Memory B cell (primary cell): Measurements from ENCODE around the gene DAG1.

Experiments
- ATAC-seq: fragments of 150-1000 bp; cut with Tn5 transposase; 2 replicates; pipeline ENCODE4 v1.10.0; 2021; ENCODE audit warnings: low read depth, mild to moderate bottlenecking, moderate library complexity
- DNase-seq, 2 donors: peaks; one replicate each; pipeline ENCODE4 v3.0.0; 2022; ENCODE audit warnings: low spot score in 2 of 2
- H3K27ac Mint-ChIP-seq: one replicate; pipeline ENCODE4 v1.8.0; 2022; ENCODE audit warnings: mild to moderate bottlenecking, moderate library complexity, mixed read lengths
- H3K27me3 Mint-ChIP-seq: one replicate; pipeline ENCODE4 v1.8.0; 2022; ENCODE audit warnings: mixed read lengths
- H3K36me3 Mint-ChIP-seq: one replicate; pipeline ENCODE4 v1.8.0; 2022; ENCODE audit warnings: mild to moderate bottlenecking, mixed read lengths
- H3K4me1 Mint-ChIP-seq: one replicate; pipeline ENCODE4 v1.8.0; 2022; ENCODE audit warnings: mixed read lengths
- H3K4me3 Mint-ChIP-seq: one replicate; pipeline ENCODE4 v1.8.0; 2022; ENCODE audit warnings: mild to moderate bottlenecking, moderate library complexity, mixed read lengths
- H3K9me3 Mint-ChIP-seq: one replicate; pipeline ENCODE4 v1.8.0; 2022; ENCODE audit warnings: mixed read lengths

DAG1 gene

DNA sequence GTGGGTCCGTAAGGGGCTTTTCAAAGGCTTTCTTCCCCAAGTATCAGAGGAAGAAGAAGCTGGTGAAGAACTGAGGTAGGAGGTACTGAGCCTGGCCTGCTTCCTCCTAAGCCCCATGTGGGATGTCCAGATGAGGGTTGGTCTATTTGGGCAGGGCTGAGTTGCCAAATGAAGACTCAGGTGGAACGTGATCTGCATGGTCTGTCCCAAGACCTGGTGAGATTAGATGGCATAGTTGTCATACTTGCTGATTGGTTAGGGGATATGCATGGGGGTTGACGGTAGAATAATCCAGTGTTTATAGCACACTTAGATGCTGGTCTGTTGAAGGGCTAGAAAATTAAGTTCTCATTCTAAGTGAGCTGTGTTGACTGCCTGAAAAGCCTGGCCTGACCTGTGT lies 47.9 kb downstream of the DAG1 start:
- DNase-seq (no peak), ATAC-seq (no peak)
- peaks cover 30% of the 10 kb centered on the region for H3K4me1 Mint-ChIP-seq

DNA sequence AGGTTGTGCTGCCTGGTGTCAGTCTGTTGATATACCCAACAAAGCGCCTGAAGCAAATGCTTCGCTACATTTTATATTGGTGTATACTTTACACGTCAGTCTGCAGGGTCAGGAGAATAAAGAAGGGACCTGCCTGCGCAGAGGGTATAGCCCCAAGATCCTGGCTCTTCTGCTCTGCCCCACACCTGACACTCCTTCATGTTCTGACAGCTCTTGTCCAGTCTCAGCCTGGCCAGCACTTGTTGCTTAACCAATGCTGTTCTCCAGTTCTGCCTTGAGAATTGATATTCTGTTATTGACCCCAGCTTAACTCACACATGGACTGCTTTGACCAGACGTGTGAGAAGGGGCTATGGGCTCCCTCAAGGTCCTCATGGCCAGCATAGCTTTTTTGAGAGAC lies 48.4 kb downstream of the DAG1 start:
- no peak for DNase-seq
- Mint-ChIP-seq H3K27me3 (no peaks in the 10 kb centered on the region), H3K36me3 (peaks cover 21% of the 10 kb centered on the region), H3K27ac (no peak overlapping the region), H3K4me1 (peaks cover 33% of the 10 kb centered on the region), H3K4me3 (no peak overlapping the region), H3K9me3 (no peaks in the 10 kb centered on the region)
- no peak for ATAC-seq

More for the DNA sequence above, 47.9 kb downstream of the DAG1 start:
- Mint-ChIP-seq H3K36me3 (peaks cover 25% of the 10 kb centered on the region), H3K9me3 (no peaks in the 10 kb centered on the region), H3K27ac (peak overlapping the region; percentile 51), H3K4me3 (no peak overlapping the region), H3K27me3 (no peaks in the 10 kb centered on the region)

DNA sequence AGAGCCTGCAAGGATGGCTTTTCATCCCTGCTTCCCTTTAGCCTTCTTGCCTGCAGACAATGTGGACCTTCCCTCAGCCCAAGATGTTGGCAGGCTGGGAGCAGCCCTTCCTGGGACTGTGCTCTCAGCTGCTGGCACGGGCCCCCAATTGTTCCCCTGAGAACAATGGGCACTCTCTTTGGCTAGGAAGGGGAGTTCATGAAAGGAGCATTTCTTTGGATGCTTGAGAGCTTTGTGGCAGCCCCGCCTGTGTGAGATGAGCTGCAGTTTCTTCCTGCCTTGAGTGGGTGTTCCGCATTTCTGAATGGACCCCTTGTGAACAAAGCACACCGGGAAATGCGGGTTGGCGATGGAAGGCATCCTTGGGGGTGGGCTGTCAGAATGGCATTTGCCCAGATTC lies 49.2 kb downstream of the DAG1 start:
- Mint-ChIP-seq H3K27me3 (no peaks in the 10 kb centered on the region), H3K9me3 (no peaks in the 10 kb centered on the region), H3K4me1 (peaks cover 34% of the 10 kb centered on the region), H3K27ac (peak overlapping the region; percentile 32), H3K4me3 (no peak overlapping the region), H3K36me3 (peaks cover 13% of the 10 kb centered on the region)
- ATAC-seq = no peak
- DNase-seq = no peak

DNA sequence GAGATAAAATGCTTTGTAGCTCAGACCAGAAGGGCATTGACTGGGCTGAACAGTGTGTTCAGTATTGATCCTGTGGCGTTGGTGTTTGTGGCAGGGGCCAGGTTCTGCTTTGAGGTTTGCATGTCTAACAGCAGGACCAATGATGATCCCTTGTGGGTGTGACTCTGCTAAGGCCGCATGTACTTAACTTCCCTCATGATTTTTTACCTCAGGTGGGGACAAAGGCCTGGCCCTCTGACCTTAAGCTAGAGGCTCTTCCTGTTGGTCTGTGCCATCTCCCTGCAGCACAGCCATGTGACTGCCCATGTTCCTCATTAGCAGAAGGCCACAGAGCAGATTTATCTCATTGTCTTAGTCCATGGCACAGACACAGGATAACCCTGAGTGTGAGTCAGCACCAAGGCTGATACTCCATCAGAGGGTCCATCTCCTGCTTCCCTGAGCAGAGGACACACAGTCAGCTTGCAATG lies 49.9 kb downstream of the DAG1 start:
- Mint-ChIP-seq H3K36me3 (peaks cover 13% of the 10 kb centered on the region), H3K9me3 (no peaks in the 10 kb centered on the region), H3K4me1 (peaks cover 34% of the 10 kb centered on the region), H3K4me3 (no peak overlapping the region), H3K27me3 (no peaks in the 10 kb centered on the region), H3K27ac (no peak overlapping the region)
- DNase-seq (no peak), ATAC-seq (no peak)

DNA sequence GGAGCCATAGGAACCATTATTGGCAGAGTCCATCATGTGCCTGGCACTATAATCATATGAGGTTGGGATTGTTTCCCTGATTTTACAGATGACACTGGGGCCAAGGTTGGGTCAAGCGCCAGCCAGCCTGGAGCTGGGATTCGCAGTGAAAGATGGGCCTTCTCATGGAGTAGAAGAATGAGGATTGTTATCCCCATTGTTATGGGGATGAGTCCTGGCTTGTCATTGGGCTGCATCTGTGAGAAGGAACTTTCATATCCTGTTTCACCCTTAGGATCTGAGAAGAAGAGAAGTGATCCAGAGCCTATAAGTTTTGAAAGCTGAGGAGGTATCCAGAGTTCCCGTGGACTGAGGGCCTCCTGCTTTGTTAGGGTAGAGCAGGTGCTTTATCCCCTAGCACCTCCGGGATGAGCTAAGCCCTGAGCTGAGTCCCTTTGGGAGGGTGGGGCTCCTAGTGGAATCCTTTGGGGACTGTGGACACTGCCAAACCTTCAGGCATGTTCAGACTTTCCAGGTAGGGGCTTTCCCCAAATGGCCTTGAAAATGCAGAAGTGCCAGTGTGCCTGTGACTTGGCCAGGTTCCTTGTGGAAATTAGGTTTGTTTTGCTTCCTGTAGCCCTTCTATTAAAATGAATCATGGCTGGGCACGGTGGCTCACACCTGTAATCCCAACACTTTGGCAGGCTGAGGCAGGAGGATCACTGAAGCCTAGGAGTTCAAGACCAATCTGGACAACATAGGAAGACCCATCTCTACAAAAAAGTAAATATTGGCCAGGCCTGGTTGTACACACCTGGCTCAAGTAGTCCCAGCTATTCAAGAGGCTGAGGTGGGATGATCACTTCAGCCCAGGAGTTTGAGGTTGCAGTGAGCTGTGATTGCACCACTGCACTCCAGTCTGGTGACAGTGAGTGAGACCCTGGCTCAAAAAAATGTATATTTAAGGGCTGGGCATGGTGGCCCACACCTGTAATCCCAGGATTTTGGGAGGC lies 54.0 kb downstream of the DAG1 start:
- H3K27ac Mint-ChIP-seq = no peak overlapping the region
- no peaks in the 10 kb centered on the region for H3K27me3 Mint-ChIP-seq
- H3K36me3 Mint-ChIP-seq = peaks cover 2% of the 10 kb centered on the region
- ATAC-seq (peak; percentile 17), DNase-seq (no peak)
- no peak overlapping the region for H3K4me3 Mint-ChIP-seq
- no peaks in the 10 kb centered on the region for H3K9me3 Mint-ChIP-seq
- peaks cover 22% of the 10 kb centered on the region for H3K4me1 Mint-ChIP-seq

DNA sequence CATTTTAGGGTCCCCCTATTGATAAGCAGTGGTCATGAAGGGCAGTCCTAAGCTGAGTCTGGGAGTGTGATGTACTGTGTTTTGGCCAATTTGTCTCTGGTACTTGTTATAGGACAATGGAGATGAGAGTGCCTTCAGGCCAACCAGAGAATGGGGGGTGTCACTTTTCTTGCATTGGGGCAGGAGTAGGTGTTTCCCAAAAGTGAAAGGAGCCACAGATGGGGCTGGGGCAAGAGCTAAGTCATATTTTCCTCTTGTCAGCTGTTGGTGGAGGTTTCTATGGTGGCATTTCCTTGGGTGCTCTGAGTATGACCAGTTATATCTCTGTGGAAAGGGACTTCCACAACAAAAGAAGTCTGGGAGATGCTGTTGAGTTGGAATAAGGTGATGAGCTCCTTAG lies 59.5 kb downstream of the DAG1 start:
- no peaks in the 10 kb centered on the region for H3K9me3 Mint-ChIP-seq
- no peak for ATAC-seq
- H3K36me3 Mint-ChIP-seq = peaks cover 18% of the 10 kb centered on the region
- no peak for DNase-seq
- no peak overlapping the region for H3K4me3 Mint-ChIP-seq
- no peaks in the 10 kb centered on the region for H3K27me3 Mint-ChIP-seq
- H3K27ac Mint-ChIP-seq = no peak overlapping the region
- H3K4me1 Mint-ChIP-seq = peaks cover 4% of the 10 kb centered on the region

DNA sequence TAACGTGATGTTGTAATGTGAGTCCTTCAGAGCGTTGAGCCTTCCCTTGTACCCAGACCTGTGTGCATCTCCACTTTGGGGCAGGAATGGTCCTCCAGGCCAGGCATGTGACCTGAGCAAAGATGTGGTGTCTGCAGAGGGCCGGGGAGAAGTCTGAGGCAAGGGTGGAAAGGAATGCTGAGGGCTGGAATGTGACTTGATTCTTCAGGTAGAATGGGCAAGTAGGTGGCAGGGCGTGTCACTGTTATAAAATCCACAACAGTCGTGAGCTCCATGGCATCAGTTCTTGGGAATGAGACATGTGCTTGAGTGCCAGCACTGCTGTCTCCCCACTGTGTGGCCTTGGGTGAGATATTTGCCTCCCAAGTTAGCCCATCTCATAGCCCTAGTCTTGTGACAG lies 60.2 kb downstream of the DAG1 start:
- Mint-ChIP-seq H3K9me3 (no peaks in the 10 kb centered on the region), H3K4me3 (no peak overlapping the region), H3K27ac (no peak overlapping the region), H3K27me3 (no peaks in the 10 kb centered on the region), H3K4me1 (peaks cover 4% of the 10 kb centered on the region), H3K36me3 (peaks cover 18% of the 10 kb centered on the region)
- ATAC-seq (no peak), DNase-seq (no peak)

DNA sequence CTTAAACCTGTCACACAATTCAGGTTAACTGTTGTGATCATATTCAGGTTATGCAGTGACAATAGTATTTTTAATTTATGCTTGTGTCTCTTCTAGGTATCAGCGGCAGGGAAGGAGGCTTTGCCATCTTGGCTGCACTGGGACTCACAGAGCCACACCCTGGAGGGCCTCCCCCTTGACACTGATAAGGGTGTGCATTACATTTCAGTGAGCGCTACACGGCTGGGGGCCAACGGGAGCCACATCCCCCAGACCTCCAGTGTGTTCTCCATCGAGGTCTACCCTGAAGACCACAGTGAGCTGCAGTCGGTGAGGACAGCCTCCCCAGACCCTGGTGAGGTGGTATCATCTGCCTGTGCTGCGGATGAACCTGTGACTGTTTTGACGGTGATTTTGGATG lies 60.6 kb downstream of the DAG1 start:
- Mint-ChIP-seq H3K27ac (no peak overlapping the region), H3K4me3 (no peak overlapping the region), H3K27me3 (no peaks in the 10 kb centered on the region), H3K36me3 (peaks cover 18% of the 10 kb centered on the region), H3K9me3 (no peaks in the 10 kb centered on the region), H3K4me1 (peaks cover 4% of the 10 kb centered on the region)
- ATAC-seq = no peak
- no peak for DNase-seq

DNA sequence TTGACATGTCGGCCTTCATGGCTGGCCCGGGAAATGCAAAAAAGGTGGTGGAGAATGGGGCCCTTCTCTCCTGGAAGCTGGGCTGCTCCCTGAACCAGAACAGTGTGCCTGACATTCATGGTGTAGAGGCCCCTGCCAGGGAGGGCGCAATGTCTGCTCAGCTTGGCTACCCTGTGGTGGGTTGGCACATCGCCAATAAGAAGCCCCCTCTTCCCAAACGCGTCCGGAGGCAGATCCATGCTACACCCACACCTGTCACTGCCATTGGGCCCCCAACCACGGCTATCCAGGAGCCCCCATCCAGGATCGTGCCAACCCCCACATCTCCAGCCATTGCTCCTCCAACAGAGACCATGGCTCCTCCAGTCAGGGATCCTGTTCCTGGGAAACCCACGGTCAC lies 61.2 kb downstream of the DAG1 start:
- Mint-ChIP-seq H3K4me1 (peaks cover 4% of the 10 kb centered on the region), H3K36me3 (peaks cover 18% of the 10 kb centered on the region), H3K4me3 (no peak overlapping the region), H3K27ac (no peak overlapping the region), H3K9me3 (no peaks in the 10 kb centered on the region), H3K27me3 (no peaks in the 10 kb centered on the region)
- no peak for ATAC-seq
- no peak for DNase-seq

DNA sequence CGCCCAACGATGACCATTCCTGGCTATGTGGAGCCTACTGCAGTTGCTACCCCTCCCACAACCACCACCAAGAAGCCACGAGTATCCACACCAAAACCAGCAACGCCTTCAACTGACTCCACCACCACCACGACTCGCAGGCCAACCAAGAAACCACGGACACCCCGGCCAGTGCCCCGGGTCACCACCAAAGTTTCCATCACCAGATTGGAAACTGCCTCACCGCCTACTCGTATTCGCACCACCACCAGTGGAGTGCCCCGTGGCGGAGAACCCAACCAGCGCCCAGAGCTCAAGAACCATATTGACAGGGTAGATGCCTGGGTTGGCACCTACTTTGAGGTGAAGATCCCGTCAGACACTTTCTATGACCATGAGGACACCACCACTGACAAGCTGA lies 61.6 kb downstream of the DAG1 start:
- no peak for ATAC-seq
- no peak for DNase-seq
- no peaks in the 10 kb centered on the region for H3K27me3 Mint-ChIP-seq
- no peak overlapping the region for H3K4me3 Mint-ChIP-seq
- no peak overlapping the region for H3K27ac Mint-ChIP-seq
- H3K36me3 Mint-ChIP-seq = peaks cover 18% of the 10 kb centered on the region
- no peaks in the 10 kb centered on the region for H3K9me3 Mint-ChIP-seq
- peaks cover 4% of the 10 kb centered on the region for H3K4me1 Mint-ChIP-seq

DNA sequence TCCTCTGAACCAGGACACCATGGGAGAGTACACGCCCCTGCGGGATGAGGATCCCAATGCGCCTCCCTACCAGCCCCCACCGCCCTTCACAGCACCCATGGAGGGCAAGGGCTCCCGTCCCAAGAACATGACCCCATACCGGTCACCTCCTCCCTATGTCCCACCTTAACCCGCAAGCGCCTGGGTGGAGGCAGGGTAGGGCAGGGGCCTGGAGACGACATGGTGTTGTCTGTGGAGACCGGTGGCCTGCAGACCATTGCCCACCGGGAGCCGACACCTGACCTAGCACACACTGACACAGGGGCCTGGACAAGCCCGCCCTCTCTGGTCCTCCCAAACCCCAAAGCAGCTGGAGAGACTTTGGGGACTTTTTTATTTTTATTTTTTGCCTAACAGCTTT lies 63.0 kb downstream of the DAG1 start:
- DNase-seq = no peak
- Mint-ChIP-seq H3K27ac (no peak overlapping the region), H3K4me1 (no peaks in the 10 kb centered on the region), H3K9me3 (no peaks in the 10 kb centered on the region), H3K36me3 (peaks cover 17% of the 10 kb centered on the region), H3K4me3 (no peak overlapping the region), H3K27me3 (no peaks in the 10 kb centered on the region)
- no peak for ATAC-seq

DNA sequence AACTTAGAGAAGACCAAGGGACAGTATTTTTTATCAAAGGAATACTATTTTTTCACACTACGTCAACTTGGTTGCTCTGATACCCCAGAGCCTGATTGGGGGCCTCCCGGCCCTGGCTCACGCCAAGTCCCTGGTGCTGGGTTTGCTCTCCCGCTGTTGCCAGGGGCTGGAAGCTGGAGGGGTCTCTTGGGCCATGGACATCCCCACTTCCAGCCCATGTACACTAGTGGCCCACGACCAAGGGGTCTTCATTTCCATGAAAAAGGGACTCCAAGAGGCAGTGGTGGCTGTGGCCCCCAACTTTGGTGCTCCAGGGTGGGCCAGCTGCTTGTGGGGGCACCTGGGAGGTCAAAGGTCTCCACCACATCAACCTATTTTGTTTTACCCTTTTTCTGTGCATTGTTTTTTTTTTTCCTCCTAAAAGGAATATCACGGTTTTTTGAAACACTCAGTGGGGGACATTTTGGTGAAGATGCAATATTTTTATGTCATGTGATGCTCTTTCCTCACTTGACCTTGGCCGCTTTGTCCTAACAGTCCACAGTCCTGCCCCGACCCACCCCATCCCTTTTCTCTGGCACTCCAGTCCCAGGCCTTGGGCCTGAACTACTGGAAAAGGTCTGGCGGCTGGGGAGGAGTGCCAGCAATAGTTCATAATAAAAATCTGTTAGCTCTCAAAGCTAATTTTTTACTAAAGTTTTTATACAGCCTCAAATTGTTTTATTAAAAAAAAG lies 63.9 kb downstream of the DAG1 start:
- H3K4me1 Mint-ChIP-seq = no peaks in the 10 kb centered on the region
- ATAC-seq (no peak), DNase-seq (no peak)
- H3K27me3 Mint-ChIP-seq = no peaks in the 10 kb centered on the region
- no peak overlapping the region for H3K27ac Mint-ChIP-seq
- peaks cover 17% of the 10 kb centered on the region for H3K36me3 Mint-ChIP-seq
- H3K4me3 Mint-ChIP-seq = no peak overlapping the region
- H3K9me3 Mint-ChIP-seq = no peaks in the 10 kb centered on the region

DNA sequence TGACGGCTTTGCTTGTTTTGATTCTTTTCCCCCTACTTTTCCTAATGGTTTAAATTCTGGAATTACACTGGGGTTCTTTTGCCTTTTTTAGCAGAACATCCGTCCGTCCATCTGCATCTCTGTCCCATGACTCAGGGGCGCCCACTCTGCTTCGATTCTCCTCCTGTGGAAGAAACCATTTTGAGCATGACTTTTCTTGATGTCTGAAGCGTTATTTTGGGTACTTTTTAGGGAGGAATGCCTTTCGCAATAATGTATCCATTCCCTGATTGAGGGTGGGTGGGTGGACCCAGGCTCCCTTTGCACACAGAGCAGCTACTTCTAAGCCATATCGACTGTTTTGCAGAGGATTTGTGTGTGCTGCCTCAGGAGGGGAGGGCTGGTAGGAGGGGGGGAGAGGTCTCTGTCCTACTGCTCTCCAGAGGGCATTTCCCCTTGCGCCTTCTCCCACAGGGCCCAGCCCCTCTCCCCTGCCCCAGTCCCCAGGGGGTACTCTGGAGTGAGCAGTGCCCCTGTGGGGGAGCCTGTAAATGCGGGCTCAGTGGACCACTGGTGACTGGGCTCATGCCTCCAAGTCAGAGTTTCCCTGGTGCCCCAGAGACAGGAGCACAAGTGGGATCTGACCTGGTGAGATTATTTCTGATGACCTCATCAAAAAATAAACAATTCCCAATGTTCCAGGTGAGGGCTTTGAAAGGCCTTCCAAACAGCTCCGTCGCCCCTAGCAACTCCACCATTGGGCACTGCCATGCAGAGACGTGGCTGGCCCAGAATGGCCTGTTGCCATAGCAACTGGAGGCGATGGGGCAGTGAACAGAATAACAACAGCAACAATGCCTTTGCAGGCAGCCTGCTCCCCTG lies 64.7 kb downstream of the DAG1 start:
- H3K36me3 Mint-ChIP-seq = peaks cover 17% of the 10 kb centered on the region
- H3K4me1 Mint-ChIP-seq = peaks cover 2% of the 10 kb centered on the region
- H3K27ac Mint-ChIP-seq = no peak overlapping the region
- H3K9me3 Mint-ChIP-seq = no peaks in the 10 kb centered on the region
- ATAC-seq (no peak), DNase-seq (no peak)
- no peaks in the 10 kb centered on the region for H3K27me3 Mint-ChIP-seq
- H3K4me3 Mint-ChIP-seq = no peak overlapping the region
